IMR-90 (cell line): ENCODE measurements around the gene FBLN7.

Experiments
- BHLHE40 ChIP-seq: fragments of 150-350 bp; IDR thresholded peaks from 2 replicates; pipeline ENCODE4 v1.6.1; 2016; ENCODE audit warnings: mild to moderate bottlenecking, low read depth, low read length
- CTCF ChIP-seq: conservative IDR thresholded peaks from 2 replicates; pipeline ENCODE4 v1.5.1; 2012; ENCODE audit warnings: mild to moderate bottlenecking, low read depth, low read length, improper control_type of control experiment
- ELK1 ChIP-seq: fragments of 150-350 bp; IDR thresholded peaks from 2 replicates; pipeline ENCODE4 v1.6.1; 2016; ENCODE audit warnings: low read depth, mild to moderate bottlenecking, low read length, moderate library complexity, borderline replicate concordance
- FOS ChIP-seq: fragments of 150-350 bp; IDR thresholded peaks from 2 replicates; pipeline ENCODE4 v1.6.1; 2016; ENCODE audit warnings: low read depth, low read length
- MAFK ChIP-seq: IDR thresholded peaks from 2 replicates; pipeline ENCODE4 v1.6.1; 2012; ENCODE audit warnings: low read depth, low read length, improper control_type of control experiment
- MXI1 ChIP-seq: IDR thresholded peaks from 2 replicates; pipeline ENCODE4 v1.6.1; 2012; ENCODE audit warnings: low read depth, mild to moderate bottlenecking, low read length, moderate library complexity, borderline replicate concordance
- POLR2A ChIP-seq: IDR thresholded peaks from 2 replicates; pipeline ENCODE4 v1.6.1; 2012; ENCODE audit warnings: mild to moderate bottlenecking, low read depth, low read length
- RAD21 ChIP-seq: IDR thresholded peaks from 2 replicates; pipeline ENCODE4 v1.6.1; 2012; ENCODE audit warnings: low read length, improper control_type of control experiment
- RFX5 ChIP-seq: IDR thresholded peaks from 2 replicates; pipeline ENCODE4 v1.8.0; 2012; ENCODE audit warnings: low read depth, mild to moderate bottlenecking, low read length, moderate library complexity
- SMC3 ChIP-seq: fragments of 150-350 bp; IDR thresholded peaks from 2 replicates; pipeline ENCODE4 v1.6.1; 2016; ENCODE audit warnings: low read depth, mild to moderate bottlenecking, antibody characterized with exemption, low read length, moderate library complexity

GRCh38 chr2:112143150-112143549, 5.0 kb downstream of the FBLN7 start:
- TF ChIP-seq RAD21 (no peak), POLR2A (no peak), BHLHE40 (no peak), CTCF (no peak), FOS (no peak), RFX5 (no peak), ELK1 (no peak), MXI1 (no peak), MAFK (no peak), SMC3 (no peak)
